HG02610 (cell line): ENCODE measurements around the gene APH1A.
"Not testable (repeated sequence)": the region's sequence is repeated elsewhere in the genome, so short reads cannot be mapped to it uniquely, and the experiment has no call there.

Experiments
- ATAC-seq: cut with Tn5 transposase; IDR thresholded peaks from one replicate; pipeline ENCODE4 v1.9.1; 2021; ENCODE audit warnings: mild to moderate bottlenecking, moderate library complexity; ENCODE audit not compliant: unreplicated experiment

The APH1A gene

DNA sequence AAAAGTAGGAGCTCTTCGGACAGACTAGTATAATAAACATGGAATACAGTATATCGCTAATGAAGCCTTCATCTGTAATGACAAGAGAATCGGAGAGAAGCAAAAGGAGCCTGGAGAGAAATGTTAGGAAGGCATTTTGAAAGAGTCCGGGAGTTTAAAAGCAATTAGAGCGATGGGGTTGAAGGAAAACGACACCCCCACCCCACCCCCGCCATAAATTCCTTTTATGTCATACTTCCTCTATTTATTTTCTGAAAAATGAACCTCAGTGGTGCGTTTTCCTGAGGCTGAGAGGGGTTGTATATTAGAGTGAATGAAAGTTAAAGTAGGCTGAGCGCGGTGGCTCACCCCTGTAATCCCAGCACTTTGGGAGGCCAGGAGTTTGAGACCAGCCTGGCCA is 635 bp upstream of the APH1A start:
- ATAC-seq, result no peak

DNA sequence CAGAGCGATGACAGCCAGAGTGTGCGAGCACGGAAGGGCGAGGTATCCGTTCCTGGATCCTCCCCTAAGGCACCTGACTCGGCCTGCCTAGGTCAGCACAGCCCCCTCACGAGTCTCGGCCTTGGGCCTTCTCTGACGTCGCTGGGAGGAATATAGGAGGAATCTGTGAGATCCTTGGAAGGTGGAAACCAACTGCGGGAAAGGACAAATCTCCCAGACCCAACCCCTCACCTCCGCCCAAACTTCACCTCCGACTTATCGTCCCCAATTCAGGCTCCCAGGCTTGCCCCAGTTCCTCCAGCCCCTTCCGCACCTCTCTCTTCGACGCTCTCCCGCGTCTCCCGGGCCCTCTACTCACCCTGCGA is 494 bp downstream of the APH1A start:
- ATAC-seq, result peak; percentile 29

DNA sequence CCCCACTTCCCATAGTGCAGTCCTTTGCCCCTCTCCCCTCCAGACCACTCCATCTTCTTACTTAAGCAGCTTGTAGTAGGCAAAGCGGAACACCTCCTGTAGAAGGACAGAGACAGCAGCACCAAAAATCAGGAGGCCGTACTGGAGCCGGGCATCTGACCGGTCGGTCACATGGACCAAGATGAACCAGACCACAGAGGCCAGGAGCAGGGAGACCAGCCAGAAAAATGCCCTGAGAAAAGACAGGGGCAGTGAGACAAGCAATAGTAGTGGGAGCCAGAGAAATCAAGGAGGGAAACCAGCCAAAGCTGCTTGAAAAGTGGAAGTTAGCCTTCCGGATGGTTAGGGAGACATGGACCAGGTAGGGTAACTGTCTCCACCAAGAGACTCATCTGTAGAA is 920 bp downstream of the APH1A start:
- ATAC-seq, result no peak

DNA sequence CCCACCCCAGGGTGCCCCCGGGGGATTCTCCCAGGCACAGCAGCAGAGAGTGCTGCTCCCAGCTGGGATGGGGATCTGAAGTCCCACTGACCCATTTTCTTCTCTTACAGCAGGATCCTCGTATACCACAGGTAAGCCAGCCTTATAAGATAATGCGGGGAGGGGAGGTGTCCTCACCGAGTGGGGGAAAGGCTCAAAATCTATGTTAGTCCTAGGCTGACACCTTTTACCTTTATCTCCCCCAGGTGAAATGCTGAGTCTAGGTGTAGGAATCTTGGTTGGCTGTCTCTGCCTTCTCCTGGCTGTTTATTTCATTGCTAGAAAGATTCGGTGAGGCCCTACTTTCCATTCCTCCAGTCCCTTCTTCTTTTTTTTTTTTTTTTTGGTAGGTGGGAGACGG is 5.3 kb downstream of the APH1A start:
- no peak for ATAC-seq

DNA sequence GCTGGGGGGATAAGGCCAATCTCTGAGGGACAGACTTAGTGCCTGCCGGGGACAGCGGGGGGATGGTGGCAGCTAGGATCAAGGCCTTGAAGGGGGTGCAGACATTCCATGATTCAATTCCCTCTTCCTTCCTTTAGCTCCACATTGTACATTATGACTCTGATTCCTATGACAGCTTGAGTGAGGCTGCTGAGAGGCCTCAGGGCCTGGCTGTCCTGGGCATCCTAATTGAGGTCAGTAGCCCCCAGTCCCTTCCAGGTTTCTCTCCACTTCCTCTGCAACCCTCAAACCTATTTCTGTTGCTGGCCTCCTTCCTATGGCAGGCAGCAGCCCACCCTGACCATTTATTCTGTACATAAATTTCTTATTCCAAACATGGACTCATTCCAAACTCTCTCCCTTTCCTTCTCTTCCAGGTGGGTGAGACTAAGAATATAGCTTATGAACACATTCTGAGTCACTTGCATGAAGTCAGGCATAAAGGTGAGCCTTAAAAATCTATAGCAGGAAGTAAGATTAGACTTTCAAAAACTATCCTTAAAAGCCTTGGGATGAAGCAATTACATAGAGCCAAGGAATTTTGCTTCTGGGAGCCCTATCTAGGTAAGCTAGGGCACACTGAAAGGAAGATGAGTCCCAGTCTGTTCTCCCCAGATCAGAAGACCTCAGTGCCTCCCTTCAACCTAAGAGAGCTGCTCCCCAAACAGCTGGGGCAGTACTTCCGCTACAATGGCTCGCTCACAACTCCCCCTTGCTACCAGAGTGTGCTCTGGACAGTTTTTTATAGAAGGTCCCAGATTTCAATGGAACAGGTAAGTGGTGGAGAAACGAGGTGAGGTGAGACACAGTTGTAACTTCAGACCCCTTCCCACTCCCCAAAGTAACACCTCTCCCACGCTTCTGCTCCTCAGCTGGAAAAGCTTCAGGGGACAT is 6.2 kb downstream of the APH1A start:
- no peak for ATAC-seq

DNA sequence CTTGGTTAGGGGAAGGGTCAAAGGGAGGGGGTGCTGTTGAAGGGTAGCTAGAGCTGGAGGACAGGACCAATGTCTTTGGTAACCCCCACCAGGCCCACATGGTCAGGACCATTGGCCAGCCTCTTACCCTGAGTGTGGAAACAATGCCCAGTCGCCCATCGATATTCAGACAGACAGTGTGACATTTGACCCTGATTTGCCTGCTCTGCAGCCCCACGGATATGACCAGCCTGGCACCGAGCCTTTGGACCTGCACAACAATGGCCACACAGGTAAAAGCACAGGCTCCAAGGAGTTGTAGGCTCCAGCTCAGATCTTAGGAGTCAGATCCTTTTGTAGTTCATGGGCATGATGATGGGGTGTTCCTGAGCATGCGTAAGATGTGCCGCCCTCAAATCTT is 7.4 kb downstream of the APH1A start:
- ATAC-seq, result no peak

DNA sequence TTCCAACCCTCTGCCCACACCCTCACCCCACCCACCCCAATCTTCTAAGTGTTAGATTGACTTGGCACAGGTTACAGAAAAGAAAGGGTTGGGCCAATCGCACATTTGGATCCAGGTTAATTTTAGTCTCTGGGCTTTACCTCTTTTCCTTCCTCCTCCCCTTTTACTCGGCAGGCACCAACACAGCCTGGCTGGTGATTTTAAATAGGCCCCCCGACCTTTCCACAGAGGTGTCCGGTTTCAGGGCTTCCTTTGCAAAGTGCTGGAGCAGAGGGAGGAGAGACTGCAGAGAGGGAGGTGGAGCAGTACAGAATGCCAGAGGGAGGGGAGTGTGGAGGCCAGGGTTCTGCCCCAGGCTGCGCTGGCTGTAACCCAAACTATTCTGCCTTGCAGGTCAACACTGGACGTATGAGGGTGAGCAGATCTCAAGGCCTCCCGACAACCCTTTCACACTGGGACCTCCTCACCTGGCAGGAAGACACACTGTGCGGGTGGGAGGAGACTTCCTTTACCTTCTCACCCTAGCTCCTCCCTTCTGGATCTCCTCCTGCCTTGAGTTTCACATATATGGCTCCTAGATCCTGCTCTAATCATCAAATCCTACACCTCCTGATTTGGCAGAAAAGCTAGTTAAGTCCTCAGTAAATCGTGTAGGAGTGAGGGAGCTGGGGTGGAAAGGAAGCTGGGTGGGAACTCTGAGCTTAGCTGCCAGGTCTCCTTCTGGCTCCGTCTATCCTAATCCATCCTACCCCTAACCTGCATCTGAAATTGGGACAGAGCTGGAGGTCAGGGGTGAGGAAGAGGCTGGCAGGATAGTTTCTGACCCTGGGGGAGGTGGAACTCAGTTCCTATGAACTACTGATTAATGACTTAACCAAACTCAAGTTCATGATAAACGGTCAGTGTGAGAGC is 8.8 kb downstream of the APH1A start:
- ATAC-seq, result no peak

DNA sequence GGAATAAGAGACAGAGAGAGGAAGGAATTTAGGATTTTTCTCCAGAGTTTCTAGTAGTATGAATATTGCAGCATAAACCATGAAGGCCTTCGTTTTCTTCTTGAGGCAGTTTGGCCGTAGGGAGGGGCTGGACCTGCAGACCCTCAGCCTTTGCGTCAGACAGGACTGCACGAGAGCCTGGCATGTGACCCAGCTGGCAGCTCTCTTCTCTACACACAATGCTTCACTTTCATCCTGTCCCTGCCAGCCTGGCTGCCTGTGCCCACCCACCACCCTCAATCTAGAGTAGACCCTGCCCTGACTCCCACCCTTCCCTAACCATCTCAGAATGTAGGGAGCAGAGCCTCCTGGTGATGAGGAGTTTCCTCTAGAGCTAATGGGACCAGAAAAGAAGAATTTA is 9.6 kb downstream of the APH1A start:
- ATAC-seq, result no peak

DNA sequence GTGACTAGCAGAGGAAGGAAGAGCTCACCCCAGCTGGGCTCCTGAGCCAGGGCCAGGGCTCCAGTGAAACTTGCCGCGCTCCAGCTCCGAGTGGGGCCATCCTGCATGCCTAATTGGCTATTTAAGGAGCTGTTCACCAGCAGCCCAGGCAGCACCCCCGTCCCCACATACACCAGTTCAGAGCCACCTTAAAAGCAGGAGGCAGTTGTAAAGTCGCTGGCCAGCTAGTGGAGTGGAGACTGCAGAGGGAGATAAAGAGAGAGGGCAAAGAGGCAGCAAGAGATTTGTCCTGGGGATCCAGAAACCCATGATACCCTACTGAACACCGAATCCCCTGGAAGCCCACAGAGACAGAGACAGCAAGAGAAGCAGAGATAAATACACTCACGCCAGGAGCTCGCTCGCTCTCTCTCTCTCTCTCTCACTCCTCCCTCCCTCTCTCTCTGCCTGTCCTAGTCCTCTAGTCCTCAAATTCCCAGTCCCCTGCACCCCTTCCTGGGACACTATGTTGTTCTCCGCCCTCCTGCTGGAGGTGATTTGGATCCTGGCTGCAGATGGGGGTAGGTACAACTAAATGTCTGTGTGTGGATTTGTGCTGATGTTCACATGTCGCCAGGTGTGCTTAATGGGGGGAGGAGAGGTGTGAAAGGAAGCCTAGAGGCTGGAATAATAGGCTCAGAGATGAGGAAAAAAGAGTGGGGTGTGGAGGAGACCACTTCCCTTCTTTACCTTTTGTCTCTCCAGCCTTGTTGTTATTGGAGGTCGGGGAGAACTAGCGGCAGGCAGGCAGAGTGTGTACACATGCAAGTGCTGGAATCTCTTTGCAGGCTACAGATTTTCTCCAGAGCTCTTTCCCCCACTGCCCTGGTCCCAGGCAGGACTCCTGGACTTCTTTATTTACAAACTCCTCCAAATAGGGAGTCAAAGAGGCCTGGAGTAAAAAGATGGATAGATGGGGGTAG is 10.9 kb downstream of the APH1A start, which contains the start of gene CA14:
Gene CA14, plus strand, starts transcription at position 151 of the 962 bp plus-strand sequence. Its CDS starts 355 bp downstream, at position 506.
- no peak for ATAC-seq

DNA sequence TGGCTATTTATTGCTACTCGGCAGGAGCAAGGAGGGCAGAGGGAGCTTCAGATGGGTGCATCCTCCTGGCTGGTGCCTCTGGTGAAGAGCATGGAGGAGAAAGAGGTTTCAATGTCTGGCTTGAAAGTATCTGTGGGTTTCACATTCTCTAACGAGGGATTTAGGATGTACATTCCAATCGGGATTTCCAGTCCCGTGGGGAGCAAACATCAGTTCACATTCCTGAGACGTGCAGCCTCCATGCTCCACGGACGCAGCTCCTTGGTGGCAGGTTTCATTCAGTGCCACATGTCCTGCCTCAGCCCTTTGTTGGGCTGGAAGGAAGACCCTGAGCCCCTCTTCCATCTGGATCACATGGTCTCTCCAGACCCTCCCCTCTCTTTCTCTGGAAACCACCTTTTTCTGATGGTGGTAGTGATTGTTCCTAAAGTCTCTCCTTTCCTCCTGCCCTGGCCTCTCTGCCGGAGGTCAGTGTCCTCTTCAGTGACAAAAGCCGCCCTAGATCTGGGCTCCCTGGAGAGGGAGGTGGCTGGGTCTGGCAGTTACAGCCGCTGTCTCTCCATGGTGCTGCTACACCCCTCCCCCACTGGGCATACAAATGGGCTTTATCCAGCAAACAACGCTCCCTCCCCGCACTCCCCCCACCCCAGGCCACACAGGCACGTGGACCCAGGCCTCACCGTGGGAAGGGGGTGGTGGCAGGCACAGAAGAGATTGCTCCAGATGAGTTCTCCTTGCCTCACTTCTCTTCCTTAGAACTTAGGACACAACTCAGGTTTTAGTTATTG is 12.1 kb downstream of the APH1A start:
- ATAC-seq, result no peak

DNA sequence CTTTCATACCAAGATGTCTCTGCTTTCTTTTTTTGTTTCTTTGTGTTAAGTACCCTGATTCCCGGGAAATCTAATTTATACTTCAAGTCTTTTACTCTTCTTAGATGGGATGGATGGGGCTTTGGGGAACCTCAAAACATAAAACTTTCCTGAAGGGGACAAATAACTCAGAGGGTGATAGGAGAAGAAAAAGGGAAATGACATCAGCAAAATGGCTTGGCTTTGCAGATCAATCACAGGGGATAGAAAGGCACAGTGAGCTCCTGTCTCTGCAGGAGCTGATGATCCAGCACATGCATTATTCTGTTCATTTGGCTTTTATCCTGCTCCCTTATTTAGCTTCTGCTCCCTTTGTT is 12.6 kb downstream of the APH1A start:
- no peak for ATAC-seq

DNA sequence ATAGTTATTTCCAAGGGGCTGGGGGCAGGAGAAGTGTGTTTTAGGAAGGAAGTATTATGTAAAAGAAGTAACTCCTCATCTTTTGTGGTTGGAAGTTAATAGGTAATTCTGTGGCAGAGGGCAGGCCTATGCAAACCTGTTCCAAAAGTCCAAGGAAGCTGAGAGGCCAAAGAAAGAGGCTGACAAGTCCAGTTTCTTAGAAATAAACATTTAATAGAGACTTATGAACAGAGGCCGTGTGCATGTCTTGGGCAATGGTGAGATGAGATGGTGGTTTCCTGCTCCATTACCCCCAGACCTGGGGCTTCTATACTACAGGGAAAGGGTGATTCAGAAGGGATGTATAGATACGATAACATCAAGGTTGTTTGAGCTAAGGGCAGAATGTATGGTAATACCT is 18.9 kb downstream of the APH1A start:
- ATAC-seq, result no peak

DNA sequence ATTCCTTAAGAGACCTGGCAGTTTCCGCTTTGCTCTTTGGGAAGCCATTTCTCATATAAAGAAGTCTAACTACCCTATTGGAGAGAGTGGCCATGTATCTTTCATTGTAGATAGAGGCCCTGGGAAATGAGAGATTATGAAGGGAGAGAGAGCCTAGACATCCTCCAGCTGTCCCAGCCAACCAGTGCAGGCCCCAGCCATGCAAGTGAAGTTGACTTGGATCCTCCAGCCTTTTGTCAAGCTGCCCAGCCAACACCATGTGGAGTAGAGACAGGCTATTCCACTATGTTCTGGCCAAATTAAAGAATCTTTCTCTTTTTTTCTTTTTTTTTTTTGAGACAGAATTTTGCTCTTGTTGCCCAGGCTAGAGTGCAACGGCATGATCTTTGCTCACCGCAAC is 25.8 kb downstream of the APH1A start:
- no peak for ATAC-seq

DNA sequence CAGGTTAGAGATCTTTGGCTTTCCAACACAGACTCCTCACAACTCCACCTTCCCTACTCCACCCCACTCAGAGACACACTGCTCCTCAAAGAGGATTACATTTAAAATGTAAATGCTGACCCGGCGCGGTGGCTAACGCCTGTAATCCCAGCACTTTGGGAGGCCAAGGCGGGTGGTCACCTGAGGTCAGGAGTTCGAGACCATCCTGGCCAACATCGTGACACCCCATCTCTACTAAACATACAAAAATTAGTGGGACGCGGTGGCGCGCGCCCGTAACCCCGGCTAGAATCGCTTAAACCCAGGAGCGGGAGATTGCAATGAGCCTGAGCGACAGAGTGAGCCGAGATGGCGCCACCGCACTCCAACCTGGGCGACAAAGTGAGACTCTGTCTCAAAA is 31.1 kb downstream of the APH1A start:
- ATAC-seq, result no peak

DNA sequence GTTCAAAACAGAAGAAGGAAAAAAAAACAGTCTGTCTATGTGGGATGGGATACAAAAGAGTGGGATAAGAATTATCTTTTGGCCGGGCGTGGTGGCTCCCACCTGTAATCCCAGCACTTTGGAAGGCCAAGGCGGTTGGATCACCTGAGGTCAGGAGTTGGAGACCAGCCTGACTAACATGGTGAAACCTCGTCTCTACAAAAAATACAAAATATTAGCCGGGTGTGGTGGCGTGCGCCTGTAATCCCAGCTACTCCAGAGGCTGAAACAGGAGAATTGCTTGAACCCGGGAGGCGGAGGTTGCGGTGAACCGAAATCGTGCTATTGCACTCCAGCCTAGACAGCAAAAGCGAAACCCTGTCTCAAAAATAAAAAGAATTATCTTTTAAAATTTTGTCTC is 31.6 kb downstream of the APH1A start:
- not testable (repeated sequence) for ATAC-seq

DNA sequence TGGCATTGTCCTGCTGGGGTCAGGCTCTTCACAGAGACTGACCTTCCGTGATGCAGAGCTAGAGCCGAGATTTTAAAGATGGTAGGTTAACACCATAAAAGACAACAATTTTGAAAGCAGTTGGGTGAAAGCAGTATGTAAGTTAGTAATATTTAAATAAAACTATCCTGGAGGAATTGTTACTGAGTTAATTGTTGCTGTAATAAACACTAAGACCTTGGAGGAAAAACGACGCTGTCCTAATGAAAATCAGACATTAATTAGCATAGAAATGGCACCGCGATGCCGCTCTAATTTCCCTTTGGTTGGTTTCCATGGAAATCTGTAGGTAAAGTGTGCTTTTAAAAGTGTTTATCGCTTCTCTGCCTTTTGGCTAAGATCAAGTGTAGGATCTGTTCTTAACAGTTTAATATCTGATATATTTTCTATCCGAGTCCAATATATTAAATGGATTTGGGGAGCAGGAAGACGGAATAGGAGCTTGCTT is 32.2 kb downstream of the APH1A start:
- ATAC-seq, result no peak

DNA sequence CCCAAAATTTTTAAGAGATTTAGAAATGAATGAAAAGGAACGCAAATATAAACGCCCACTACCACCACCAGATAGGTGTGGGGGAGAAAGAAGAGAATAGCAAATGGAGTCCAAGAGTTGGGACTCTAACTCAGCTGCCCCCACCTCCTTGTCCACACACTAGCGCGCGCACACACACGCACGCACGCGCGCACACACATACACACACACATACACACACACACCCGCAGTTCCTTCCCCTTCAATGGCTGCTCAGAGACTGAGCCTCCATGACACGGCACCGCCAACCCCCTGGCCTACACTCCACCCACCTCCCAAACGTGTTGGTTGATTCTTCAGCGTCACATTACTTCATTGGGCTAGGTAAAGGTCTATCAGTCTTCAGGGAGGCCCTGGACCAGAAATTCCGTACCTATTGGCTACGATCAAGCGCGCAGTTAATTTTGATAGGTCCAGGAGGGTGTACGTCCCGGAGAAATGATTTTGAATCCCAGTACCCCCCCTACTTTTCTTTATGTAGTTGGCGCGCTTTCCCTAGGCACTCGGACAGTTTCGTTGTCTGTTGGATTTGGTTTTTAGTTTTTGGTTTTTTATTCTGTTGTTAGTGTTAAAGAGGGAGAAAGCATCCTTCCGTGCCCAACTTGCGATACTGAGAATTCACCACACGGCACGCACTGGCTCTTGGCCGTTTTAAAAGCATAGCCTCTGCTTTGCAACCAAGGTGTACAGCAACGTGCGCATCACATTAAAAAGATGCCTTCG is 32.8 kb downstream of the APH1A start, which contains the start of gene ANP32E:
Gene ANP32E, minus strand, starts transcription at position 261 of the 762 bp plus-strand sequence. CDS start 326 bp downstream, outside the sequence.
- ATAC-seq, result peak; percentile 82

DNA sequence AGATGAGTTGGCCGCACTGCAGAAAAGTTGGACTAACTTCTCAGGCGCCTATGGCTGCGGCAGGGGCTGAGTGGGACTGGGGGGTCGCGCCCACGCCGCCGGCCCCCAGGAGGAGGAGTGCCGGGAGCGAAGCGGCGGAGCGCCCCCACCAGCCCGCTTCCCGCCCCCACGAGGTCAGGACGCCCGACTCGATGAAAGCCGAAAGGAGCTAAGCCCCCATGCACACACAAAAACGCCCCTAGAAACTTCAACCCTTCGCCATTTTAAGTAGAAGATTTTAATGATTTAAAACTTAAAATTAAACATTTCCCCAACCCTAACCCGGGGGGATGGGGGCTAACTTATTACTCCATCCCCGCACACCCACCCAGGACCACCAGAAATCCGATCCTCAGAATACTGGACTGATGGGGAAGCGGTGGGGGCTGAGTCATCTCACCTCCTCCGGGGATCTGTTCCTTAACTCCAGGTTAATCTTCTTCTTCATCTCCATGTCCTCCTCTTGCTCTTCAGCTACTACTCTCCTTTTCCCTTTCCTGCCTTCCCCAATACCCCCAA is 33.4 kb downstream of the APH1A start:
- no peak for ATAC-seq
